Activated T-cell treated with anti-CD3 and anti-CD28 coated beads for 48 hours (primary cell): ENCODE measurements around the gene ZBTB44.
"Not testable (repeated sequence)": the region's sequence is repeated elsewhere in the genome, so short reads cannot be mapped to it uniquely, and the experiment has no call there.

ENCODE experiments used
- DNase-seq: peaks from one replicate; pipeline ENCODE4 v3.0.0-alpha.2; 2020; ENCODE audit warnings: low read depth

ZBTB44 gene

GRCh38 chr11:130314750-130315285 lies at the start of gene ZBTB44:
ZBTB44 (minus strand) TSS chr11:130314917; CDS start chr11:130261873, 53,044 bp downstream.
- DNase-seq, result peak; percentile 83

- DNase-seq, result no peak
These were observed 44.7 kb upstream of the ZBTB44 start for GRCh38 chr11:130359419-130359818.

- DNase-seq, result no peak
These were observed 43.7 kb upstream of the ZBTB44 start for GRCh38 chr11:130358398-130358797.

- DNase-seq, result no peak
These were observed 32.5 kb upstream of the ZBTB44 start for GRCh38 chr11:130347261-130347660.

- DNase-seq, result no peak
These were observed 30.1 kb upstream of the ZBTB44 start for GRCh38 chr11:130344841-130345240.

- no peak for DNase-seq
These were observed 26.1 kb upstream of the ZBTB44 start for GRCh38 chr11:130340671-130341319.

- DNase-seq, result no peak
These were observed 23.9 kb upstream of the ZBTB44 start for GRCh38 chr11:130338667-130339066.

- DNase-seq, result no peak
These were observed 22.8 kb upstream of the ZBTB44 start for GRCh38 chr11:130337281-130338089.

- not testable (repeated sequence) for DNase-seq
These were observed 16.7 kb upstream of the ZBTB44 start for GRCh38 chr11:130331397-130331796.

- no peak for DNase-seq
These were observed 15.5 kb upstream of the ZBTB44 start for GRCh38 chr11:130330101-130330684.

- no peak for DNase-seq
These were observed 13.7 kb upstream of the ZBTB44 start for GRCh38 chr11:130328420-130328819.

- DNase-seq, result no peak
These were observed 13.0 kb upstream of the ZBTB44 start for GRCh38 chr11:130327716-130328115.

GRCh38 chr11:130325691-130326090 lies 11.0 kb upstream of the ZBTB44 start:
- no peak for DNase-seq

- DNase-seq, result no peak
These were observed 9.0 kb upstream of the ZBTB44 start for GRCh38 chr11:130323452-130324450.

GRCh38 chr11:130322126-130322525 lies 7.4 kb upstream of the ZBTB44 start:
- DNase-seq, result no peak

GRCh38 chr11:130318031-130318673 lies 3.4 kb upstream of the ZBTB44 start:
- DNase-seq, result no peak

GRCh38 chr11:130315354-130315970 lies 745 bp upstream of the ZBTB44 start:
- DNase-seq, result peak; percentile 34

GRCh38 chr11:130314184-130314749 lies 450 bp downstream of the ZBTB44 start:
- peak; percentile 62 for DNase-seq

GRCh38 chr11:130313383-130314183 lies 1.1 kb downstream of the ZBTB44 start:
- DNase-seq, result no peak
